ENCODE measurements around the gene EXOC2.

DNA sequence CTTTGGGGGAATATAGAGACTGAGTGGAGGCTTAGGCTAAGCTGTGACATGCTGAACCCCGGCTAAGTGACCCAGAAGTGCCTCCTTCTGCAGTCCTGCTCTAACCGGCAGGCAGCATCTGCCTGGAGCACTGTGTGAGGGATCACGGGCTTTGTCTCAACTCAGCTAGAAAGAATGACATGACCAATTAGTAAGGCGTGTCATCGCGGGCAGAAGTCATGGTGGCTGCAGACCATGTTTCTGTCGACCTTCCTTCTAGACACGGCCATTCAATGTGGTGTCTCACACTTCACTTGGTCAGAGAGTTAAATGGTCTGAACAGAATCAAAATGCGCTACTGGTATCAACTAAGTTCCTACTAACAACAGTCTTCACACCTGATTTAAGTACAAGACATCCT, 71.0 kb downstream of the EXOC2 start:
- TF ChIP-seq CTCF (IDR thresholded peaks at IDR 0.05) = no peak
- no peak for TF ChIP-seq POLR2A (IDR thresholded peaks at IDR 0.05)
